Prostate gland (tissue), 2 donors: ENCODE data around the gene KIF16B. TPM values are rescaled to one million over a fixed set of nuclear protein-coding genes. Genes with fewer than 3 reads are reported as not detected.

Source experiments
- DNase-seq: peaks from one replicate; pipeline ENCODE4 v3.0.0-alpha.2; 2019; ENCODE audit warnings: low spot score
- H3K27ac ChIP-seq, 2 donors: fragments of 200-600 bp; sonication (generic); 2 replicates each; pipeline ENCODE4 v1.5.1; 2017 to 2019
- H3K27me3 ChIP-seq: fragments of 200-600 bp; sonication (generic); replicated peaks from 2 replicates; pipeline ENCODE4 v1.5.1; 2019; ENCODE audit not compliant: insufficient read depth
- H3K36me3 ChIP-seq, 2 donors: fragments of 200-600 bp; sonication (generic); 1 replicate in 1 of 2; 2 replicates in 1 of 2; pipeline versions ENCODE4 v1.5.1 to v1.8.1; 2017 to 2019
- H3K4me1 ChIP-seq: fragments of 200-600 bp; sonication (generic); replicated peaks from 2 replicates; pipeline ENCODE4 v1.5.1; 2019
- H3K4me3 ChIP-seq, 2 donors: fragments of 200-600 bp; sonication (generic); 2 replicates each; pipeline ENCODE4 v1.5.1; 2017 to 2019
- H3K9me3 ChIP-seq: fragments of 200-600 bp; sonication (generic); 2 replicates; pipeline ENCODE4 v1.5.1; 2017
- POLR2A ChIP-seq: fragments of 450-650 bp; IDR thresholded peaks from one replicate; pipeline ENCODE4 v1.6.1; 2016; ENCODE audit warnings: antibody characterized with exemption, mild to moderate bottlenecking
- POLR2AphosphoS5 ChIP-seq: sonication (generic); formaldehyde crosslinking; IDR thresholded peaks from one replicate; pipeline ENCODE4 v1.6.1; 2017; ENCODE audit warnings: antibody characterized with exemption
- WGBS: methylation state at CpG from one replicate; pipeline ENCODE4 v1.1.5; 2018; 5-methylcytosine and 5-hydroxymethylcytosine counted together
- intact Hi-C: fragments of 100-400 bp; cut with DNase I; formaldehyde crosslinking; loops from one replicate; pipeline ENCODE4 v1.14.2; 2022
- total RNA-seq, 2 donors: library from RNA; depleted of rRNA; stranded (reverse); fragments of >200 nt; gene quantifications; one replicate each; pipeline ENCODE4 v1.1.0, GENCODE V29; 2016
- TF ChIP-seq, protein P1 (sequence below), 4 experiments: fragments of 200-600 bp in 2 of 4; fragments of 450-650 bp in 2 of 4; sonication (generic) in 2 of 4; IDR thresholded peaks; 1 replicate in 3 of 4; 2 replicates in 1 of 4; pipeline ENCODE4 v1.5.1; 2016 to 2019; ENCODE audit warnings: antibody characterized with exemption in 4 of 4, mild to moderate bottlenecking in 2 of 4, moderate library complexity in 2 of 4

KIF16B gene
- total RNA-seq, 2 donors from 2014 or later: 11.5 to 24.4 TPM

DNA sequence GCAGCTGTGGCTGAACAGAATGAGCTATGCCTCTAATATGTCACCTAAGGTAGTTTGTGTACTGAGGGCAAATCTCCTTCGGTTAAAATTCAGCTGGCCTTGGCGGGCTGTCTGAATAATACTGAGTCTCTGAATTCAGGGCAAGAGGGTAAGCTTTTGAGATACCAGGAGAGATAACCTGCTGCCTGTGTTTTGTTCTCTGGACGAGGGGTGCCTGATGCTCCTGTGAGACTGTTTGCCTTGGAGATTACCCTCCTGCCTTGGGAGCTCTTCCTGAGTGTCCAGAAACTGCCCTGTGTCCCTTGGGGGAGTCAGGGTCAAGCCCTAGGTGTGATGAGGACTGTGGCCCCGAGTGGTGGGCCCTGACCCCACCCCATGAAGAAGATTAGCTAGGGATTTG lies 282.9 kb downstream of the KIF16B start:
- TF ChIP-seq, protein P1, sequence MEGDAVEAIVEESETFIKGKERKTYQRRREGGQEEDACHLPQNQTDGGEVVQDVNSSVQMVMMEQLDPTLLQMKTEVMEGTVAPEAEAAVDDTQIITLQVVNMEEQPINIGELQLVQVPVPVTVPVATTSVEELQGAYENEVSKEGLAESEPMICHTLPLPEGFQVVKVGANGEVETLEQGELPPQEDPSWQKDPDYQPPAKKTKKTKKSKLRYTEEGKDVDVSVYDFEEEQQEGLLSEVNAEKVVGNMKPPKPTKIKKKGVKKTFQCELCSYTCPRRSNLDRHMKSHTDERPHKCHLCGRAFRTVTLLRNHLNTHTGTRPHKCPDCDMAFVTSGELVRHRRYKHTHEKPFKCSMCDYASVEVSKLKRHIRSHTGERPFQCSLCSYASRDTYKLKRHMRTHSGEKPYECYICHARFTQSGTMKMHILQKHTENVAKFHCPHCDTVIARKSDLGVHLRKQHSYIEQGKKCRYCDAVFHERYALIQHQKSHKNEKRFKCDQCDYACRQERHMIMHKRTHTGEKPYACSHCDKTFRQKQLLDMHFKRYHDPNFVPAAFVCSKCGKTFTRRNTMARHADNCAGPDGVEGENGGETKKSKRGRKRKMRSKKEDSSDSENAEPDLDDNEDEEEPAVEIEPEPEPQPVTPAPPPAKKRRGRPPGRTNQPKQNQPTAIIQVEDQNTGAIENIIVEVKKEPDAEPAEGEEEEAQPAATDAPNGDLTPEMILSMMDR (IDR thresholded peaks at IDR 0.05): no peak
- TF ChIP-seq POLR2A: no peak
- TF ChIP-seq POLR2AphosphoS5: no peak
- H3K4me3 ChIP-seq: no peak overlapping the region
- H3K4me1 ChIP-seq: no peaks in the 10 kb centered on the region
- no peaks in the 10 kb centered on the region for H3K36me3 ChIP-seq
- no peak for DNase-seq
- no peaks in the 10 kb centered on the region for H3K27me3 ChIP-seq
- 72% methylated on average over 4 of the region's 4 CpGs for WGBS
- no peaks in the 10 kb centered on the region for H3K9me3 ChIP-seq
- intact Hi-C loops: no loop called here
- H3K27ac ChIP-seq: no peak overlapping the region

DNA sequence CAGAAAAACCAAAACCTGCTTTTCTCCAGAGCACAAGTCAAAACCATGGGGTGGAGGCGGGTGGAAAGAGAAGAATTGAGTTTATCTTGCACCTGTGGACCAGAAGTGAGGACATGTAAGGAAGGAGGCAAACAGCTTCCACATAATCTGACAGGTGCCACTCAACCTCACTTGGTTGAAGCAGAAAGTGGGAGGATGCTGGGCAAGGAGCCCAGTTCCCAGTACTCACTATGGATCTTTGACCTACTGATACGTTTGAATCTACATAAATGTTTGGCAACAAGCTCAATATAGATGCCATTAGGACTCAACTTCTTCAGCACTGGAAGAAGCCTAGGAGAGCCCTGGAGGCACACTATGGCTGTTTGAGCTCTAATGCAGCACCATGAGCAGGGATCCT lies 285.5 kb downstream of the KIF16B start:
- H3K4me1 ChIP-seq: no peaks in the 10 kb centered on the region
- H3K27me3 ChIP-seq: no peaks in the 10 kb centered on the region
- H3K9me3 ChIP-seq: no peaks in the 10 kb centered on the region
- H3K27ac ChIP-seq: no peak overlapping the region
- no peaks in the 10 kb centered on the region for H3K36me3 ChIP-seq
- 87% methylated on average over 2 of the region's 2 CpGs for WGBS
- DNase-seq: no peak
- H3K4me3 ChIP-seq: no peak overlapping the region
- intact Hi-C loops: no loop called here
- TF ChIP-seq POLR2A (no peak), POLR2AphosphoS5 (no peak)
- TF ChIP-seq, protein P1 (IDR thresholded peaks at IDR 0.05): no peak

DNA sequence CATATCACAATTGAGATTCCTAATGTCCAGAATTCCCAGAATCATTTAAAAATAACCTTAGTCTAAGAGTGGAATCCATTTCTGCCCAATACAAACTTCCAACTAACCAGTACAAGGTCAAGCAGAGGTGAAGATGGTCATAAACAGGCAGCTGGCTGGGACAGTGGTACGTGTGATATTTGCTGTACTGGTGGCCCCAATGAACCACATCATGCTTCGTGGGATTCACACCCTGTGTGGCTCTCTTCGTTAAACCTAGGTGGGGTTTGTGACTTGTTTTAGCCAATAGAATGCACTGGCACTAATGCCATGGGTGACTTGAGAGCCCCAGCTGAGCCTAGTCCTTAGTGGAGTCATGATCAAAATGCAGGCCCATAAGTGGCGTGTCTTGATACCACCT lies 286.6 kb downstream of the KIF16B start:
- WGBS: 80% methylated on average over 4 of the region's 4 CpGs
- Histone ChIP-seq H3K36me3 (no peaks in the 10 kb centered on the region), H3K4me1 (no peaks in the 10 kb centered on the region), H3K9me3 (no peaks in the 10 kb centered on the region), H3K27me3 (no peaks in the 10 kb centered on the region), H3K4me3 (no peak overlapping the region), H3K27ac (no peak overlapping the region)
- intact Hi-C loops: no loop called here
- no peak for DNase-seq
- TF ChIP-seq POLR2AphosphoS5 (no peak), POLR2A (no peak)
- TF ChIP-seq, protein P1 (IDR thresholded peaks at IDR 0.05): no peak

DNA sequence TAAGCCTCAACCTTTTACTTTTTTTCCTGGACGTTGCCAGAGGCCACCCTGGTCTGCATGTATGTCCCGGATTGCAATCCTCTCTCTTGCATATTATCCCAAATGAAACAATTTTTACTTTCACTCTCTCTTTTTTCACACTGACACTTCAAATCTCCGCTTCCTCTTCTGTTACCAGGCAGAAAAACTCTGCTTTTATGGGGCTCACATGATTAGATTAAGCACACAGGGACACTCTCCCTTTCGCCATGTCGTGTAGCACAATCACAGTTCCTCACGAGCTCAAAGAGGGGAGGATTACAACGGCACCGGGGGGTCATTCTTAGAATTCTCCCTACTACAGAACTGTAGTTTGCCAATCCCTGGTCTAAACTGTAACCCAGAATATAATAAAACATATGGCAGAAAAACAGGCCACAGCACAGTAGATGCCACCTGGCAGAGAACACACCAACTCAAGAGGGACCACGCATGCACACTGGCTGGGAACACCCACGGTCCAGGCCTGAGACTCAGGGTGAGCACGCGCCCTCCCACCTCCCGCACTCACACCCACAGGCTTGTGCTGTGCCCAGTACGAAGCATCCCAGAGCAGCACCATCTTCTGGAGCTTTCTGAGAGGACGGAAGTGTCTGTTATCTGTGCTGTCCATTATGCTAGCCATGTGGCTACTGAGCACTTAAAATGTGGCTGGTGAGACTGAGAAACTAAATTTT lies 288.7 kb downstream of the KIF16B start:
- DNase-seq: no peak
- no peaks in the 10 kb centered on the region for H3K27me3 ChIP-seq
- TF ChIP-seq, protein P1 (IDR thresholded peaks at IDR 0.05): no peak
- no peak for TF ChIP-seq POLR2A
- TF ChIP-seq POLR2AphosphoS5: no peak

DNA sequence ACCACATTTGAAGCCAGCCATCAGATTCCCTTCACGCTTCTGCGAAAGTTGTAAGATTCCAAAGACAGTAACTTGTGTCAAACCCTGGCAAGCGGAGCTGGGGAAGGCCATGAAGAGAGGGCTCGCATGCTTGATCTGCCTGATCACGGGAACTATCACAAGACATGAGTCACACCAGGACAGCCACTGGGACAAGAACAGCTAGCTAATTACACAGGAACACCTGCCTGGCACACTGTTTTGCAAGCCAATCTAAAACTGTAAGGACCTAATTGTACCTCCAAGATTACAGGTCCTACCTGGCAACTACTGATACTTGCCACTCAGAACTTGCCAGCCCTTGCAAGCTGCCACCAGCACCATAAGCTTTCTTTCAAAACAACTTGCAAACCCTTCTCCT lies 289.3 kb downstream of the KIF16B start:
- Histone ChIP-seq H3K27ac (no peak overlapping the region), H3K27me3 (no peaks in the 10 kb centered on the region), H3K4me3 (no peak overlapping the region), H3K9me3 (no peaks in the 10 kb centered on the region), H3K4me1 (no peaks in the 10 kb centered on the region), H3K36me3 (no peaks in the 10 kb centered on the region)
- no peak for DNase-seq
- WGBS: 85% methylated on average over 5 of the region's 5 CpGs
- TF ChIP-seq POLR2AphosphoS5: no peak
- TF ChIP-seq POLR2A: no peak
- TF ChIP-seq, protein P1 (IDR thresholded peaks at IDR 0.05): no peak
- intact Hi-C loops: no loop called here

More for the DNA sequence above, 288.7 kb downstream of the KIF16B start:
- no peaks in the 10 kb centered on the region for H3K36me3 ChIP-seq
- no peaks in the 10 kb centered on the region for H3K9me3 ChIP-seq
- H3K4me1 ChIP-seq: no peaks in the 10 kb centered on the region
- intact Hi-C loops: no loop called here
- H3K4me3 ChIP-seq: no peak overlapping the region
- WGBS: 82% methylated on average over 15 of the region's 15 CpGs
- no peak overlapping the region for H3K27ac ChIP-seq
